ENCODE measurements around the gene POC1B.

The POC1B gene

GRCh38 chr12:89525824-89526770, at the start of gene POC1B:
TSS of gene POC1B (minus strand) at chr12:89526047. CDS start at chr12:89525895, 152 bp downstream.
- DNase-seq = peak; percentile 76

DNA sequence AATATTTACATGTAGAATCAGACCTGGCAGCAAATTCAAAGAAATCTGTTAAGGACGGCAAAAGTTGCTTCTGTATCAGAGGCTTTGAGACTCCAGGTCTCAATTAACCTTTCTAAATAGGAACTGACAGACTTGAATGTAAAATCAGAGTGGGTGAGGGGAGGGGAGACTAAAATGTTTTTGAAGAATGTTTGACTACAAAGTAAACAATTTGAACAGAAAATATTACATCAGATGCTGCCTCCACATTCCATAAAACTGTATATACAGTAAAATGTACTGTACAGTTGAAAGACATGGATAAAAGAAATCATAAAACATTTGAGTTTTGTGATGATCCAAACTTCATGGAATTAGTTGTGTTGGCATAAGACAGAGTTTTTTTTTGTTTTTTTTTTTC, 49.5 kb upstream of the POC1B start:
- DNase-seq = no peak

DNA sequence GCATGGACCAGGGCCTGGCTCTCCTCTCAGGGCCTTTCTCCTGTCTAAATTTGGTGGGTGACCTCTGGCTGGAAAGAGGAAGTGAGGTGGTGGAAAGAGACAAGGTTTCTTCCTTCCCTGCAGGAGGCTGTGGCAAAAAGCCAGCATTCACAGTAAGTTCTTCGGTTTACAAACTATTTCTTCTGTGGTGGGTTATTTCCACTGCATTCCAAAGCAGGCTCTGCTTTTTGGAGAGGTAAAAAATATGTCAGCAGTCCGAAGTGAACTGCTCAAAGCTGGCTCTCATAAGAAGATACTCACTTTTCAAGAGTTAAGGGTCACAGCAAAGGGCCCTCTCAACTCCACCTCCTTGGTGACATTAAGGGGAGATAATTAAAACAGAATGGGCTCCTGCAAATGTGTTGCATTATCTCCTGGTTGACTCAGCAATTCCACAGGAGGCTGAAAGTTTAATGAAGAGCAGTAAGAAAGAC, 48.9 kb upstream of the POC1B start:
- no peak for DNase-seq

DNA sequence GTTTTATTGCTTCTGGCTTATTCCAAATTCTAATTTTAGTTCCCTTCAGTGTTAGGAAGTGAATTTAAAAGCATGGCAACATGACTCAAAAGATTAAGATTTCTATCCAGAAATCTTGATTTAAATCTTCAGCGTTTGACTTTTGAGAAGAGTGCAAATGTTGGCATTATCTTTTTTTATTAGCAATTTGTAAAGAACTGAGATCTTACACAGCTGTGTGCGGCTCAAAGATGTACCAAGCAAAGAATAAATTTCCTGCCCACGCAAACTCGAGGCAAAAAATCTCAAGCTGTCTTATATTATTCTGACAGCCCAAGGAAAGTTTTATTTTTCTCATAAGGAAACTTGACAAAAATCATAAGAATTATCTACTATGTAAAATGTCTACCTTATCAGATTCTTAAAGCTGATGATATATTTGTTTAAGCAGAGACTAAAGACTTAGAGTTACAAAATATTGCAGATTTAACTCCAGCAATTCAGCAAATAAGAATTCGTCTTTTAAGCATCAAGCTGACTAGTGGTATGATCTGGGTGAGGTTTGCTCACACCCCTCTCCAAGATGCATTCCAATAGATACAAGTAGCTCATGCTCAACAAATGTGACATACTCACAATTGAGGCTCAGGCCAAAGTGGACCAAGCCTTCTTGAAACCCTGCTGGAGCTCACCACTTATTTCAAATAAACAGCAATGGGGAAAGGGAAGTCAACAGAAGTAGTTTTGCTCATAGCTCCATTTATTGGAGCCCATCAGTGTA, 47.4 kb upstream of the POC1B start:
- no peak for DNase-seq

DNA sequence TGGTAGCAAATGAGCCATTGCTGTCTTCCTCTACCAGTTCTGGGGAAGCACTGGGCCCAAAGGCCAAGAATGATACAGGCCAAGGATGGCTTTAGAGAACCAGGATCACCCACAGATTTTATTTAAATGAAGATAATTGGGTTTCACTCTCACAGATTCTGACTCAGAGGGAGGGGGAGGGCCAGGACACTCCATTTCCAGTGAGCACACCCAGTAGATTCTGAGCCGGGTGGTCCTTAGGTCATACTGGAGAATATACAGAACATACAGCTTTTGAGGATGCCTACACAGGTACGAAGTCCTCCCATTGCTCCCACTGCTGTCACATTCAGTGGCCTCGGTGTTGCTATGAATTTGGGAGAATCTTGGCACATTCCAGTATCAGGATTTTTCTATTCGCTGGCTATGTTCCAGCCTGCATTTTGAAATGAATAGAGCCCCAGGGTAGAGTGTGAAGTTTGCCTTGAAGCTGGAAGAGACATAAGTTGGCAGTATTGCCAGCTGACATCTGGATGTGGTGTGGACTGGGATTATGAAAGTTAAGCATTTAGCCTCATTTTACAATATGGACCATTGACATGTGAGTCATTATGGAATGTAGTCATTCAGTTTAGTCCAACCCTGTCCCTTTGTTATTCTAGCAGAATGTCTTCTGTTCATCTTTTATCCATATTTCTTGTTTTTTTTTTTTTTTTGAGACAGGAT, 45.8 kb upstream of the POC1B start:
- DNase-seq = no peak

GRCh38 chr12:89568484-89568883, 42.6 kb upstream of the POC1B start:
- DNase-seq = no peak

DNA sequence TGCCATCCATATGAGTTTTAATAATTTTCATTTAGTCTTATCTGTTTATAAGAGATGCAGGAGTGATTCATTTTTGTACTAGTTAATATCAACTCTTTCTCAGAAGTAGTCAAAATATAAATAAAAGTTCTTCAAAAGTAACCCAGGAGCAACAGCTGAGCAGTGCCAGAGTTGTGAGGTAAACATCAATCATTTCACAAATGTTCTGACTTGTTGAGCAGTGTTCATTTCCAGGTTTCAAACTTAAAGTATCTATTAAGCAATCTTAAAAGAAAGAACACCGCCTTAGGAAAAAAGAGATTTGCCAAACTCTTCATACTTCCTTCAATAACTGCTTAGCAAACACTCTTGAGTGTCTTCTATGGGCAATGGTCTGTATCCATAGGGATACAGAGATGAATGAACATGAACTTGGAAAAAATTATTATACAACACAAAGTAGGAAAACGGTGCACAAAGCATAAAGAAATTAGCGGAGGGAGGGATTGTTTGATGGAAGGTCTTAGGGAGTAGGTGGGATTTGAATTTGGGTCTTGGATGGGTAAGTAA, 41.9 kb upstream of the POC1B start:
- DNase-seq = no peak

GRCh38 chr12:89566615-89567014, 40.8 kb upstream of the POC1B start:
- DNase-seq = no peak

DNA sequence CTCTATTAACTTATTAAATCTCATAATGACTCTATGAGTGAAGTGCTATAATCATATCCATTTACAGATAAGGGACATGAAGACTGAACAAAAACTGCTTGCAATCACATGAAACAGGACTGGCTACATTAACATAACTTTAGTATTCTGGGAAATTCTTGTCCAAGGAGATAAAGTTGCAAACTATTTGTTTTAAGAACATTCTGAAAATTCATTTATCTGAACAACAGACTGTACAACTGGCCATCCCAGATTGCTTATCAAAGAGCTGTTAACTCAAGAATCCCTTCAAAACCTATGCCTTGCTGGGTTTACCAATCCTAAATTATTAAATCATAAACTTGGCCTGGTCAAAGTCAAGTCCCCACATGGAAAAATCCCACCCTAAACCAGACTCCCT, 39.2 kb upstream of the POC1B start:
- DNase-seq = no peak

DNA sequence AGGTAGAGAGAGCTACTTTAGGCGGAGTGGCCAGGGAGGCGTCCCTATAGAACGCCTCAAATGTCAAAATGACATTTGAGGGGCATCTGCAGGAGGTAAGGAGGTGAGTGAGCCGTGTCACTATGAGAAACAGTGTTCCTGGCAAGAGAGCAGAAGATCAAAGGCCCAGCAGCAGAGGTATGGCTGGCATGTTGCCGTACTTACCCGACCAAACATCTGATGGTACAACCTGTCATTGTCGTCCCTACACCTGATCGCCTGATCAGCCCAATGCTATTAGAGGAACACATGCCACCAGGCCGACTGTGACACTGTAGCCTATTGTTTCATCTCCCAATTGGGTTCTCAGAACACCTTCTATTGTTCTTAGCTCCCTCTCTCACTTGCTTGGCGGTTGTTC, 33.9 kb upstream of the POC1B start:
- no peak for DNase-seq

GRCh38 chr12:89556976-89557375, 31.1 kb upstream of the POC1B start:
- DNase-seq = no peak

- DNase-seq = no peak
Observed at GRCh38 chr12:89552376-89552775, 26.5 kb upstream of the POC1B start.

- no peak for DNase-seq
Observed at GRCh38 chr12:89551747-89552146, 25.9 kb upstream of the POC1B start.

DNA sequence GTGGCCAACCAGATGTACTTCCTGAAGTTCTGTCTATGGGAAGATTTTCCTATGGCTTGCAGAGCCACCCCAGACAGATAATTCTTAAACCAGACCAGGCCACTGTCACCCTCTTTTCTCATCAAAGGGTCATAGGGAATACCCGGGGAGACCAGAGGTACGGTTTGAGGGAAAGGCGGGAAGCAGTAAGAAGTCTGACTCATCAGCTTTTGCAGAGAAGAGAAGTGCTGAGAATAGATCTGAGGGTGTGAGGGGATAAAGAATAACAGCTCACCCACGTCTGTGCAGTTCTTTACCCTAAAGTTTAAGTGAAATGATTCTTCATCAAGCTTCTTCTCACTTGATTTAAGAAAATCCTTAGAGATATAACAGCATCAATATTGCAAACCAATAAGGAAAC, 21.3 kb upstream of the POC1B start:
- no peak for DNase-seq

DNA sequence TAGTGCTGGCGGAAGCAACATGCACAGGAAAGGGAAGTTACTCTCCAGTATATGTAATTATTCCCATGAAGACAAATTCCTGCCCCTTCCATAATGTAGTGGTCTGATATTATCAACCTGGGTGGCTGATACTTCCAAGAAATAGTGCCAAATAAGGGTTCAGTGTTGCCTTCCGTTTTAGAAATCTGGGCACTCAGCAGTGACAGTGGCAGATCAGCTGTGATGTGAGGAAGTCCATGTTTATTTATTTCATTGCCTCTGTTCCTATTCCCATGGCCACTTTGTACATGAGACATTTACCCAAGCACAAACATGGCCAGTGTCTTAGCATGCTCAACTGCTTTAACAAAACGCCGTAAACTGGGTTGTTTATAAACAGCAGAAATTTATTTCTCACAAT, 20.3 kb upstream of the POC1B start:
- no peak for DNase-seq

- DNase-seq = no peak
Observed at GRCh38 chr12:89544681-89545184, 18.9 kb upstream of the POC1B start.

GRCh38 chr12:89544022-89544421, 18.2 kb upstream of the POC1B start:
- no peak for DNase-seq

DNA sequence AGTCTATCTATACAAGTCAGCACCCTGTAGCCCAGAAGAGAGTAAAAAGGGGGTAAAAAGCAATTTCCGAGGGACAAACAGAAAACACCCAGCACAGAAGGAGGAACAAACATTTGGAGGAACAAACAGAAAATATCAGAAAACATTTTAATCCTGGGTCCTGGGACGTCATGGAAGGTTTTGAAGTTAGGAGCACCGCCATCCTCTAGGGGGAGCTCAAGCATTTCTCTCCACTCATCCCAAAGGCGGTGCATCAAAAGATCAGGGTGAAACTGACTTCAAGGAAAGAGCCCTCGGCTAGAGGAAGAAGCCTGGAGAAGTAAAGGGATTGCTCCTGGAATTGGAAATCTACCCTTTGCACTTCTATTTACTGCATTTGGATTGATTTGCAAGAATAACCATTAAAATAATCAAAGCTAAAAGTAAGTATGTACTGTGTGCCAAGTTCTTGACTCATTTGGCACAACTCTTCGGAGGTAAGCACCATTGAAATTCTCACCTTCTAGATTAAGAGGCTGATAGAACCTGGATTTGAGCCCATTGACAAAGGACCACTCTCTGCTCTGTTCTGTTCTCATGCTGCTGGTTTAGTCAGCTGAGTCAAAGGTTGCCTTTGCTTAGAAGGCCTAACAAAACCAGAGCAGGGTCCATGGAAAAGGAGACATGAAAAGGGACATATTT, 17.2 kb upstream of the POC1B start:
- peak; percentile 72 for DNase-seq

GRCh38 chr12:89542236-89542635, 16.4 kb upstream of the POC1B start:
- no peak for DNase-seq

DNA sequence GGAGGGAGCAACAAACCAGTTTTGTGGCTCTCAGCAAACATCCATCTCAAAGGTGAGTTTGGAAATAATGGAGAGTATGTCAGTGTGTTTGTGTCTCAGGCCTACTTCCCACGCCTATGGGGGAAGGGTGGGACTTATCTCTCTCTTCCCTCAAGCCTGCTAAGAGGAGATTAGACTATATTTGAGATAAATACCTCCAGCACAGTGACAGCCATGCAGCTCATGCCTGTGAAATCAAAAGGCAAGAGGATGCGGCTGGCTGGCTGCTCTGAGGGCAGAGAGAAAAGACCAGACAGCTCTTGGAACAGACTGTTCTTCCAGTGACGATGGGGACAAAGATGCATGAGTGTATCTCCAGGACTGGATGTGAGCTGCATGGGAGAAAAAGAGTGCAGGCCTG, 14.7 kb upstream of the POC1B start:
- no peak for DNase-seq

DNA sequence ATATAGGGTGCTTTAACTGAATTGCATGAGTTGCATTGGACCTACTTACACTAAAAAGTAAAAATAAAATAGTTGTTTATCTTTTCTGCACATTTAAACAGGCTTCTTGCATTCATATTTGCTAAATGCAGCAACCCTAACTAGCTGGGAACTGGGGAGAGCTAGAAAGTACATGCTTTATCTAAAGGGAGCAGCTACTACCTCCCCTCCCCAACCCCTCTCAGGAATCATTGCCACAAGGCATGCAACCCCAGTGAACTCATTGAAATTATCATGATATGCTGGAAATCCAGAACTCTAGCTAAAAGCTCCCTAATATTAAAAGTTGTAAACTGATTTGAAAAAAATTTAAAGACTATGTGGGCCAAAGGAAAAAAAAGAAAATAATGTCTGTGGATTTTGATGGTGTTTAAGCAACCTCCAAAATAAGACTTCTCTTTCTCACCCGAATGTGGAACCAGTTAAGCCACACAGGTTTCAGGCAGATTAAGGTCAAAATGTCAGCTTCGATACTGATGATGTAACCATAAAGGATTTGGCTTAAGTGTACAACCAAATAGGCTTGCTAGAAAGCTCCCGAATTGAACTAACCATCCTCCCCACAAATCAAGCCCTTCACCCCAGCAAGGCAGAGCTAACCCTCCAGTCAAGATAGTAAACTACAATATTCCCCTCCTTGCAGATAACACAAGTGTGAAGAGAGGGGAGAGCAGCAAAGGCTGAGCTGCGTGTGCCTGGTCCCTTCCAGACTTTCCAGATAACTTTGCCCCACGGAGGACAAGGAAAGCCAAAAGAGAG, 13.8 kb upstream of the POC1B start:
- DNase-seq = no peak

Measured in CD4-positive, alpha-beta T cell treated with Interleukin-21 for 1 hour (primary cell).